Stimulated activated CD4-positive, alpha-beta T cell treated with anti-CD3 and anti-CD28 coated beads, Interleukin-1b, Interleukin-23, amount 100 ng/mL, for 4 hours (primary cell): ENCODE measurements around the gene FCGR2B.
"Not testable (repeated sequence)": the region's sequence is repeated elsewhere in the genome, so short reads cannot be mapped to it uniquely, and the experiment has no call there.

Source experiments
- DNase-seq, 2 donors: peaks; one replicate each; pipeline ENCODE4 v3.0.0-alpha.2; 2020; ENCODE audit warnings: low read depth in 2 of 2

Gene FCGR2B

DNA sequence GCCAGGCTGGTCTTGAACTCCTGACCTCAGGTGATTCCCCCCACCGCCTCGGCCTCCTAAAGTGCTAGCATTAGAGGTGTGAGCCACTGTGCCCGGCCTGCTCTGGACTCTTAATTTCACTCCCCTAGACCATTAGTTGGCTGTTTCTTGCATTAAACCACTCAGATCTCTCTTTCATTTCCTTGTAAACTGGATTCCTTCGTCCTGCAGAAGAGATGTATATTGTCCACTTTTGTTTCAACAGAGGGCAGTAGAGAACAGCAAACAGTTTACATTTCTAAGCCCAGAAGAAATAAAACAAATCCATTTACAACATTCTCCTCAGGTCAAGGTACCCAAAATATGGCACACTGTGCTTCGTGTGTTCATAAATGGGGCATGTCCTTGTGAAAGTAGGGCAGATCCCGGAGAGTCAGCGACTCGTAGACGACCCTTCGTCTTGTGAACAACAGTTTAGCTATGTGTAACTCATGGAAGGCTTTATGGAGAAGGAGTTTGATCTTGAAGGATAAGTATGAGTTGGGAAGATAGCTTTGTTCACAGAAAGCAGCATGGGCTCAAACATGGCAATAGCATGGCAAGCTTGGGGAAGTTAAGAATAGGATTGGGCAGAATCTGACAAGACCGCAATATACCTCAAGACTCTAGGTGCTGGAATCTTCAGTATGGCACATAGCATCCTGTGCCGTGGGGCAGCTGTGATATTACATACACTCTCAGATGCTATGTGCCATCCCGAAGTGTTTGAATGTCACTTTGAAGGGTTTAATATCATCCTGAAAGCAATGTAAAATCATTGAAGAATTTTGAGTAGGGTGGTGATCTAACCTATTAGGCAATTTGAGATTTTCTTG is 15.2 kb upstream of the FCGR2B start:
- not testable (repeated sequence) for DNase-seq

DNA sequence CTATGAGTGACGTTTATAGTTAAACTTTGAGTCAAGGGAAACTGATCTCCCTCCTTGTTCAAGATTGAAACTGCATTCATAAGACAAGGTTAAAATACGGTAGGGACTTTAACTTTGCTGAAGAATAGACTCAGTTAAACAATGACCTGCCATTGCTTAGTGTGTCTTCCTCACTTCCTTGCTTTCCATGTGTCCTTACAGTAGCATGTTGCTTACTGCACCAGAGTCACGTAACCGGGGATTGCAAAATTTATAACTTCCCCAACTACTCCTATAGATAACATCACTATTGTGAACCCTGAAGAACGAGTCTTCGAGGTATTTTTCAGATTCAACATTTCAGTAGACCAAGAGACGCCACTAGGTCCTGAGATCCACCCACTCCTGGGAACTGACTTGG is 9.4 kb upstream of the FCGR2B start:
- DNase-seq: not testable (repeated sequence)

- DNase-seq: not testable (repeated sequence)
Measured at GRCh38 chr1:161653971-161654370, 9.0 kb upstream of the FCGR2B start.

DNA sequence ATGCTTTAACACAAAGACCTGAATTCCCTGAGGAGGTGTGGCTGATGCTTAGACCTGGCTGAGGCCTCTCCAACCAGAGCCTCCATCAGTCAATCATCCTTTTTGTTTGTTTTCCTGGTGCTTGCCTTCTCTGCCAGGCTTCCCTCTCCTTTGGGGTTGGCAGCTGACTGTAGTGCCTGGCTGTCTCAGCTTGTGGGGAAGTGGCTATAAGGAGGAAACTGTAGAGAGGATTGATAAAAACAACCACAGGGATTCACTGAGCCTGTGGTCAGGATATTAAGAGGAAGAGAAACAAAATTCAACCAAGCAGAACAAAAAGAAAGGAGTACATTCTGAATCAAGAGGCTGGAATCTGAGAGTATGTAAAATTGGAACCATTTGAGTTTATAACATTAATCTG is 4.4 kb upstream of the FCGR2B start:
- DNase-seq: not testable (repeated sequence)

- not testable (repeated sequence) for DNase-seq
Measured at GRCh38 chr1:161661660-161662311, 1.2 kb upstream of the FCGR2B start.

GRCh38 chr1:161663569-161663968 is 626 bp downstream of the FCGR2B start:
- not testable (repeated sequence) for DNase-seq

DNA sequence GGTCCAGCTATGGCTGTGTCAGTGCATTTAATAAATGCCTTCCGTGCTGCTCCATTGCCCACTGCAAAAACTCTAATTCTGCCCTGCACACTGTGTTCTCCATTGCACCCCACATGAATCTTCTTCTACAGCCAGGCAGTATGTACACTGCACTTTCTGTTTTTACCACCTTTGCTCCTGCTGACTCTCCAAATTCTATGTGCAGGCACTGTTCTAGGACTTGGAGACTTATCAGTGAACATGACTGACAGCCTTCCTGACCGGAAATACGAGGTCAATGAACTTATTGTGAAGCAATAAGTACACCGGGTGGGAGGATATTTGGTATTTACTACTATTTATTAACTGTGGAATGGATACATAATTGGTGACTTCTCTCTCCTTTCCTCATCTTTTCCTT is 1.7 kb downstream of the FCGR2B start:
- DNase-seq: not testable (repeated sequence)

GRCh38 chr1:161671045-161672020 is 8.4 kb downstream of the FCGR2B start:
- DNase-seq: not testable (repeated sequence)

- DNase-seq: not testable (repeated sequence)
Measured at GRCh38 chr1:161673437-161673836, 10.5 kb downstream of the FCGR2B start.

GRCh38 chr1:161674447-161674846 is 11.5 kb downstream of the FCGR2B start:
- not testable (repeated sequence) for DNase-seq

- DNase-seq: not testable (repeated sequence)
Measured at GRCh38 chr1:161674908-161675307, 12.0 kb downstream of the FCGR2B start.

- DNase-seq: no peak
Measured at GRCh38 chr1:161676441-161676840, 13.5 kb downstream of the FCGR2B start.

GRCh38 chr1:161676958-161677689 is 14.2 kb downstream of the FCGR2B start:
- no peak for DNase-seq

DNA sequence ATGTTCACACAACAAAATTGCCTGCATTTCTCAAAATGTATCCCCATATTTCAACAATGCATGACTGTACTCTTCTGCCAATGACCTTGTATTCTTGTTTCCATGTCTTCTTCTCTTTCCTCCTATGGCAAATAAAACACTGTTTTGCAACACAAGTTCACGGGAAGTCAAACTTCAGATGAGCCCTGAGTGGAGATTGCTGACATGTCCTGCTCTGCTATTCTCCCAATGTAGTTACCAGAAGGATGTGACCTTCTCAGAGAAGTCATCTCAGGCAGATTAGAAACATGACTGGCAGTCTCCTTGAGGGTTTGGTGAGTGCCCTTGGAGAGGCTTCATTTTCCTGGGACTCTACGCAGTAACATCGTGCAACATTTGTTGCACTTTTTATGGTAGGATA is 15.6 kb downstream of the FCGR2B start:
- no peak for DNase-seq

- no peak for DNase-seq
Measured at GRCh38 chr1:161681879-161682278, 18.9 kb downstream of the FCGR2B start.

- DNase-seq: no peak
Measured at GRCh38 chr1:161688946-161689345, 26.0 kb downstream of the FCGR2B start.

DNA sequence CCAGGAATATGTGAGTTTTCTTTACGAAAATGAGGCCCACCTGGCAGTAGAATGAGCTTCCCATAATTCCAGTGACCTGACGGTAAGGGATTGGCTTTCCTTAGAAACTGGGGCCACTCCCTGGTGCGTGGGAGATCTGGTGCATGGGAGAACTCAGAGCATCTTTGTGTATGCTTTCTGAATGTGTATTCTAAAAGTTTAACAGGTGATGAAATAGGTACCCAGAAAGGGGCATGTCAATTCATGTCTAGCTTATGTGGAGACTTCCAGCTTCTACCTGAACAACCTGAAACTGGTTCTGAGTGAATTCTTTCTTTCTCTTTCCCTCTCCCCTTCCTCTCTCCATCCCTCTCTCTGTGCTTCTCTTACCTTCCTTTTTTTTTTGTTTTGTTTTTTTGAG is 28.9 kb downstream of the FCGR2B start:
- no peak for DNase-seq

DNA sequence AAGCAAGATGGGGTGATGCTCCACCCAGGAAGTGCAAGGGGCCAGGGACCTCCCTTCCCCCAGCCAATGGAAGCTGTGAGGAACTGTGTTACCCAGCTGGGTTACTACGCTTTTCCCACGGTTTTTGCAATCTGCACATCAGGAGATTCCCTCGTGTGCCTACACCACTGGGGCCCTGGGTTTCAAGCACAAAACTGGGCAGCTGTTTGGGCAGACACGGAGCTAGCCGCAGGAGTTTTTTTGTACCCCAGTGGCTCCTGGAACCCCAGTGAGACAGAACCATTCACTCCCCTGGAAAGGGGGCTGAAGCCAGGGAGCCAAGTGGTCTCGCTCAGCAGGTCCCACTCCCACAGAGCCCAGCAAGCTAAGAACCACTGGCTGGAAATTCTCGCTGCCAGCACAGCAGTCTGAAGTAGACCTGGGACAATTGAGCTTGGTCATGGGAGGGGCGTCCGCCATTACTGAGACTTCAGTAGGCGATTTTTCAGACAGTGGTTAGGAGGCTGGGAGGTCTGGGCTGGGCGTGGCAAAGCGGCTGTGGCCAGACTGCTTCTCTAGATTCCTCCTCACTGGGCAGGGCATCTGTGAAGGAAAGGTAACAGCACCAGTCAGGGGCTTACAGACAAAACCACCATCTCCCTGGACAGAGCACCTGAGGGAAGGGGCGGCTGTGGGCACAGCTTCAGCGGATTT is 30.2 kb downstream of the FCGR2B start:
- not testable (repeated sequence) for DNase-seq

DNA sequence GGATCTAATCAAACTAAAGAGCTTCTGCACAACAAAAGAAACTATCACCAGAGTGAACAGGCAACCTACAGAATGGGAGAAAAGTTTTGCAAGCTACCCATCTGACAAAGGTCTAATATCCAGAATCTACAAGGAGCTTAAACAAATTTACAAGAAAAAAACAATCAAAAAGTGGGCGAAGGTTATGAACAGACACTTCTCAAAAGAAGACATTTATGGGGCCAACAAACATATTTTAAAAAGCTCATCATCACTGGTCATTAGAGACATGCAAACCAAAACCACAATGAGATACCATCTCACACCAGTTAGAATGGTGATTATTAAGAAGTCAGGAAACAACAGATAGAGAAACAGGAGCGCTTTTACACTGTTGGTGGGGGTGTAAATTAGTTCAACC is 35.4 kb downstream of the FCGR2B start:
- not testable (repeated sequence) for DNase-seq

DNA sequence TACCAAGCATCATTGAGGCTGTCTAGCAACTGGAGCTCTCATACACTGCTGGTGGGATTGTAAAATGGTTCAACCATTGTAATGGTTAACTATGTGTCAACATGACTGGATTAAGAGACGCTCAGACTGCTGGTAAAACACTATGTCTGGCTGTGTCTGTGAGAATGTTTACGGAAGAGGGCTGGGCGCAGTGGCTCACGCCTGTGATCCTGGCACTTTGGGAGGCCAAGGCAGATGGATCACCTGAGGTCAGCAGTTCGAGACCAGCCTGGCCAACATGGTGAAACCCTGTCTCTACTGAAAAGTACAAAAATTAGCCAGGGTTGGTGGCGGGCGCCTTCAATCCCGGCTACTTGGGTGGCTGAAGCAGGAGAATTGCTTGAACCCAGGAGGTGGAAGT is 39.3 kb downstream of the FCGR2B start:
- DNase-seq: no peak

DNA sequence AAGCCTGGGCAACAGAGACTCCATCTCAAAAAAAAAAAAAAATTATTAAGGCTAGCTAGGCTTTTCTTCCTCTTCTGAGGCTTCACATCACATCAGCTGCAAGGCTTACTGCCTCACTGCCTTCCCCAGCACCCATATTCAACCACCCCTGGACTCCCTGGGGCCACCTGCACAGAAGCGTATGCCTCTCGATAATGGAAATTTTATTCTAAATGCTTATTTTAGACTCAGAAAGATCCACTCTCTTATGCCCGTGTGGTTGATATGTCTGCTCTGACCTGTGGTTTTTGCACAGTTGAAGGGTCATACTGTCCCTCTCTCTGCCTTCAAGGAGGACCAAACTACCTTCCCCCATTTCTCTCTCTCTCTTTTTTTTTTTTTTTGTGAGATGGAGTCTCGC is 42.6 kb downstream of the FCGR2B start:
- DNase-seq: no peak
